HG02571 (cell line): ENCODE data around the gene PRDM16.

Experiments used
- ATAC-seq: cut with Tn5 transposase; IDR thresholded peaks from one replicate; pipeline ENCODE4 v1.9.1; 2021; ENCODE audit warnings: mild to moderate bottlenecking, moderate library complexity; ENCODE audit not compliant: unreplicated experiment

The PRDM16 gene

GRCh38 chr1:3174487-3175247, 105.7 kb downstream of the PRDM16 start:
- no peak for ATAC-seq

GRCh38 chr1:3175486-3175885, 106.5 kb downstream of the PRDM16 start:
- no peak for ATAC-seq

- no peak for ATAC-seq
Measured at GRCh38 chr1:3176028-3176427, 107.0 kb downstream of the PRDM16 start.

- no peak for ATAC-seq
Measured at GRCh38 chr1:3176820-3177219, 107.8 kb downstream of the PRDM16 start.

GRCh38 chr1:3178279-3178678, 109.3 kb downstream of the PRDM16 start:
- ATAC-seq = no peak

GRCh38 chr1:3179471-3179870, 110.5 kb downstream of the PRDM16 start:
- ATAC-seq = no peak

GRCh38 chr1:3180915-3181314, 111.9 kb downstream of the PRDM16 start:
- ATAC-seq = no peak

- ATAC-seq = no peak
Measured at GRCh38 chr1:3181956-3182355, 113.0 kb downstream of the PRDM16 start.

GRCh38 chr1:3183411-3183810, 114.4 kb downstream of the PRDM16 start:
- no peak for ATAC-seq

GRCh38 chr1:3183813-3184212, 114.8 kb downstream of the PRDM16 start:
- no peak for ATAC-seq

- no peak for ATAC-seq
Measured at GRCh38 chr1:3184666-3185065, 115.7 kb downstream of the PRDM16 start.

- no peak for ATAC-seq
Measured at GRCh38 chr1:3185896-3186525, 117.0 kb downstream of the PRDM16 start.

- ATAC-seq = no peak
Measured at GRCh38 chr1:3186526-3186921, 117.5 kb downstream of the PRDM16 start.

- ATAC-seq = no peak
Measured at GRCh38 chr1:3187415-3188149, 118.6 kb downstream of the PRDM16 start.

GRCh38 chr1:3188150-3188971, 119.4 kb downstream of the PRDM16 start:
- no peak for ATAC-seq

- no peak for ATAC-seq
Measured at GRCh38 chr1:3190256-3191041, 121.4 kb downstream of the PRDM16 start.

- no peak for ATAC-seq
Measured at GRCh38 chr1:3192361-3192760, 123.4 kb downstream of the PRDM16 start.

GRCh38 chr1:3192825-3193224, 123.8 kb downstream of the PRDM16 start:
- no peak for ATAC-seq

GRCh38 chr1:3193811-3194210, 124.8 kb downstream of the PRDM16 start:
- ATAC-seq = no peak

GRCh38 chr1:3194760-3195479, 125.9 kb downstream of the PRDM16 start:
- no peak for ATAC-seq
